ENCODE results near the gene GPC3. TPM values are rescaled to one million over a fixed set of nuclear protein-coding genes. Genes with fewer than 3 reads are reported as not detected.

The GPC3 gene
- total and polyA plus RNA-seq, 7 donors, result 0.43 to 2.3 (median 1.4) TPM

DNA sequence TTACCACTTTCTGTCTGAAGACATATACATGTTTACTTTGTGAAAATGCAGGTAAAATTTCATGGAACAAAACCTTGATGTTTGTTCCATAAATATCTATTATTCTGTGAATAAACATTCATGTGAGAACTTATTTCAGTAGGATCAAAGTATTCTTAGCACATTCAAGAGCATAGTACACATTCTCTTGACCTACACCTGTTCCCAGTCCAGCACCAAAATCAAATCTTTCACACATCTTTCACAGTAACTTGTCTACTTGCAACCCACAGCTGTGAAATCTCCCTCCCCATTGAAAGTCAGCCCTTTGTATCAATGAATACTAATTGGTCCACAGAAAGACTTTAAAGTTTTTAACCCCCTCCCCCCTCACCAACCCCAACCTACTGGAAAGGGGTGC, 283.2 kb downstream of the GPC3 start:
- Histone ChIP-seq H3K4me3 (no peak overlapping the region), H3K36me3 (ENCODE audit: insufficient read depth in 1 of 2, low read depth in 1 of 2) (no peaks in the 10 kb centered on the region), H3K27ac (no peak overlapping the region), H3K9me3 (no peaks in the 10 kb centered on the region), H3K4me1 (no peaks in the 10 kb centered on the region), H3K27me3 (ENCODE audit: insufficient read depth in 3 of 3, low read length in 2 of 3) (peaks cover 0 to 8% (median 0%) of the 10 kb centered on the region in 3 donors)
- no peak for DNase-seq
- ATAC-seq, result no peak
- intact Hi-C loops (cut with DNase I), result no loop called here
- TF ChIP-seq, protein P1, sequence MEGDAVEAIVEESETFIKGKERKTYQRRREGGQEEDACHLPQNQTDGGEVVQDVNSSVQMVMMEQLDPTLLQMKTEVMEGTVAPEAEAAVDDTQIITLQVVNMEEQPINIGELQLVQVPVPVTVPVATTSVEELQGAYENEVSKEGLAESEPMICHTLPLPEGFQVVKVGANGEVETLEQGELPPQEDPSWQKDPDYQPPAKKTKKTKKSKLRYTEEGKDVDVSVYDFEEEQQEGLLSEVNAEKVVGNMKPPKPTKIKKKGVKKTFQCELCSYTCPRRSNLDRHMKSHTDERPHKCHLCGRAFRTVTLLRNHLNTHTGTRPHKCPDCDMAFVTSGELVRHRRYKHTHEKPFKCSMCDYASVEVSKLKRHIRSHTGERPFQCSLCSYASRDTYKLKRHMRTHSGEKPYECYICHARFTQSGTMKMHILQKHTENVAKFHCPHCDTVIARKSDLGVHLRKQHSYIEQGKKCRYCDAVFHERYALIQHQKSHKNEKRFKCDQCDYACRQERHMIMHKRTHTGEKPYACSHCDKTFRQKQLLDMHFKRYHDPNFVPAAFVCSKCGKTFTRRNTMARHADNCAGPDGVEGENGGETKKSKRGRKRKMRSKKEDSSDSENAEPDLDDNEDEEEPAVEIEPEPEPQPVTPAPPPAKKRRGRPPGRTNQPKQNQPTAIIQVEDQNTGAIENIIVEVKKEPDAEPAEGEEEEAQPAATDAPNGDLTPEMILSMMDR (IDR thresholded peaks at IDR 0.05), result no peak

DNA sequence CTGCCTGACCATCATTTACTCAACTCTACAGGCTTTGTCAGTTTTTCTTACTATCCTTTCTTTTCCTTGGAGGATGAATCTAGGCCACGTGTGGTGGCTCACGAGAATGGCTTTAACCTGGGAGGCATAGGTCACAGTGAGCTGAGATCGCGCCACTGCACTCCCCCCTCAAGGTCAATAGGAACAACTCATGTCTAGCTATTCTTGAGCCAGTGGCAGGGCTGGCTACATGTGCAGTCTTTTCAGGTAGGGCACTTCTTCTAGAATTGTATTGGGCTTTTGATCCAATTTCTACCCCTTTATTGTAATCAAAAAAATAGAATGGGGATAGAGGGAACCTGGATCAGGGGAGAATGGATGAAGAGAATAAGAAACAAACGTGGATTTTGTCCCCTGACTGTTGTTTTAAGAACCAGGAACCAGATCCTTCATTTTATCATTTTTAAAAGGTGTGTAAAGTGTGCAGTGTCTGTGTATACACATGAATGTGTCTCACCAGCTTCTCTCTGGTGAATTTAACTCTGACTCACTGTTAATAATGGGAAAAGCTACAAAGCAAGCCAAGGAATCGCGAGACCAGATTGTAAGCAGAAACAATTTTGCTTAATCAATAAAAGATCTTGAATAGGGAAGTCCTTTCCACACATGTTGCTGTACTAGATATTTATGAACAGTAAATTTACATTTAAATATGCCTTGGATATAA, 286.2 kb downstream of the GPC3 start:
- TF ChIP-seq, protein P1 (IDR thresholded peaks at IDR 0.05), result no peak
- Histone ChIP-seq H3K27me3 (ENCODE audit: insufficient read depth in 3 of 3, low read length in 2 of 3) (peaks cover 0 to 4% (median 0%) of the 10 kb centered on the region in 3 donors), H3K36me3 (ENCODE audit: insufficient read depth in 1 of 2, low read depth in 1 of 2) (no peaks in the 10 kb centered on the region), H3K4me3 (no peak overlapping the region), H3K27ac (no peak overlapping the region), H3K4me1 (no peaks in the 10 kb centered on the region), H3K9me3 (no peaks in the 10 kb centered on the region)
- 75 to 94% (median 91%) methylated on average over 7 of the region's 7 CpGs for WGBS, 3 donors
- no peak for DNase-seq
- intact Hi-C loops (cut with DNase I), result no loop called here
- ATAC-seq, result no peak

DNA sequence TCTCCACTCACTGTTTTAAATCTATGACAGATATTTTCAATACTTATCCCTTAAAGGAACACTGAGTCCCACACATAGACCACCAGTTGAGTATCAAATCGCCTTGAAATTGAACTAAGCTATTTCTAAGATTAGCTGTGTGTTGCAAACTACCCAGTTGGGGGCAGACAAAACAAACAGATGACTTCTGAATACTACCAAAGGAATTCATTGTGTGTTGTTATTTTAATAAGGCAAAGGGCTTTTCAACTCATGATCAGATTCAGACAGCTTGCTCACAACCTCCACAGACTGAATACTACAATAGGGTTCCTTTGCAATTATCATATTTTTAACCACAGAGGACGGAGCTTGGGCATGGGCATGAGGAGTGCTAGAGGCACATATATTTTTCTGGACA, 287.1 kb downstream of the GPC3 start:
- ATAC-seq (no peak), DNase-seq (no peak)
- H3K4me3 ChIP-seq, result no peak overlapping the region
- no peaks in the 10 kb centered on the region for H3K4me1 ChIP-seq
- intact Hi-C loops (cut with DNase I), result no loop called here
- TF ChIP-seq, protein P1 (IDR thresholded peaks at IDR 0.05), result no peak
- H3K27me3 ChIP-seq (ENCODE audit: insufficient read depth in 3 of 3, low read length in 2 of 3), result peaks cover 0 to 8% (median 0%) of the 10 kb centered on the region in 3 donors
- WGBS, 3 donors, result 20 to 51% (median 41%) methylated on average over 2 of the region's 2 CpGs
- no peaks in the 10 kb centered on the region for H3K9me3 ChIP-seq
- H3K27ac ChIP-seq, result no peak overlapping the region
- no peaks in the 10 kb centered on the region for H3K36me3 ChIP-seq (ENCODE audit: insufficient read depth in 1 of 2, low read depth in 1 of 2)

- H3K36me3 ChIP-seq (ENCODE audit: insufficient read depth in 1 of 2, low read depth in 1 of 2), result no peaks in the 10 kb centered on the region
- no peak overlapping the region for H3K4me3 ChIP-seq
- no peaks in the 10 kb centered on the region for H3K4me1 ChIP-seq
- ATAC-seq (no peak), DNase-seq (no peak)
- TF ChIP-seq, protein P1 (IDR thresholded peaks at IDR 0.05), result no peak
- H3K27me3 ChIP-seq (ENCODE audit: insufficient read depth in 3 of 3, low read length in 2 of 3), result peaks cover 0 to 4% (median 0%) of the 10 kb centered on the region in 3 donors
- no peak overlapping the region for H3K27ac ChIP-seq
- intact Hi-C loops (cut with DNase I), result no loop called here
- H3K9me3 ChIP-seq, result no peaks in the 10 kb centered on the region
- WGBS, 3 donors, result 38 to 51% (median 50%) methylated on average over 3 of the region's 3 CpGs
These were observed 287.7 kb downstream of the GPC3 start for GRCh38 chrX:133697656-133698055.
